ENCODE data around the gene TTYH3. TPM values are rescaled to one million over a fixed set of nuclear protein-coding genes. Genes with fewer than 3 reads are reported as not detected.
A peak's percentile ranks its signal among the peaks of the same experiment; 100 is the strongest.

The TTYH3 gene
- polyA plus RNA-seq, 1 experiment: 55.7 TPM

GRCh38 chr7:2661096-2661449 is 29.3 kb downstream of the TTYH3 start:
- POLR2A ChIA-PET: no interaction called here
- DNase-seq (ENCODE audit: low read depth): no peak
- Histone ChIP-seq H3K4me3 (ENCODE audit: low read depth, low read length) (no peak overlapping the region), H3K27me3 (ENCODE audit: control insufficient read depth, insufficient read depth, low read length) (no peaks in the 10 kb centered on the region), H3K36me3 (ENCODE audit: control insufficient read depth, insufficient read depth, low read length) (peaks cover 37% of the 10 kb centered on the region)
- TF ChIP-seq CTCF (IDR thresholded peaks at IDR 0.05; ENCODE audit: insufficient read depth, low read depth, low read length): no peak
- CTCF ChIA-PET: interaction anchor here (0.7 kb wide), 1 partner anchor 1980 kb away, joined by 3 read pairs; no protein-coding TSS in a partner anchor

GRCh38 chr7:2661602-2662272 is 30.0 kb downstream of the TTYH3 start:
- no peak for DNase-seq (ENCODE audit: low read depth)
- TF ChIP-seq CTCF (IDR thresholded peaks at IDR 0.05; ENCODE audit: insufficient read depth, low read depth, low read length): 0 out of 2 replicates have a peak, but pooled peaks have one; percentile 9
- Histone ChIP-seq H3K27me3 (ENCODE audit: control insufficient read depth, insufficient read depth, low read length) (no peaks in the 10 kb centered on the region), H3K4me3 (ENCODE audit: low read depth, low read length) (no peak overlapping the region), H3K36me3 (ENCODE audit: control insufficient read depth, insufficient read depth, low read length) (peaks cover 32% of the 10 kb centered on the region)
- ChIA-PET CTCF (interaction anchor here (0.7 to 1.0 kb wide), 2 partner anchors 10 to 1979 kb away, joined by 3 read pairs; no protein-coding TSS in a partner anchor), POLR2A (no interaction called here)

GRCh38 chr7:2662273-2663120 is 30.7 kb downstream of the TTYH3 start:
- H3K36me3 ChIP-seq (ENCODE audit: control insufficient read depth, insufficient read depth, low read length): peaks cover 29% of the 10 kb centered on the region
- DNase-seq (ENCODE audit: low read depth): no peak
- ChIA-PET CTCF (interaction anchor here (1.0 to 1.6 kb wide), 2 partner anchors 8 to 9 kb away, joined by 3 to 5 read pairs; no protein-coding TSS in a partner anchor), POLR2A (no interaction called here)
- no peaks in the 10 kb centered on the region for H3K27me3 ChIP-seq (ENCODE audit: control insufficient read depth, insufficient read depth, low read length)
- no peak overlapping the region for H3K4me3 ChIP-seq (ENCODE audit: low read depth, low read length)
- TF ChIP-seq CTCF (IDR thresholded peaks at IDR 0.05; ENCODE audit: insufficient read depth, low read depth, low read length): no peak

GRCh38 chr7:2663121-2663886 is 31.5 kb downstream of the TTYH3 start:
- POLR2A ChIA-PET: no interaction called here
- Histone ChIP-seq H3K36me3 (ENCODE audit: control insufficient read depth, insufficient read depth, low read length) (peaks cover 23% of the 10 kb centered on the region), H3K4me3 (ENCODE audit: low read depth, low read length) (no peak overlapping the region), H3K27me3 (ENCODE audit: control insufficient read depth, insufficient read depth, low read length) (no peaks in the 10 kb centered on the region)
- CTCF ChIA-PET: interaction anchor here (1.6 kb wide), 1 partner anchor 9 kb away, joined by 5 read pairs; no protein-coding TSS in a partner anchor
- no peak for TF ChIP-seq CTCF (IDR thresholded peaks at IDR 0.05; ENCODE audit: insufficient read depth, low read depth, low read length)
- no peak for DNase-seq (ENCODE audit: low read depth)
